Measurements from ENCODE around the gene METTL5.

METTL5 gene

DNA sequence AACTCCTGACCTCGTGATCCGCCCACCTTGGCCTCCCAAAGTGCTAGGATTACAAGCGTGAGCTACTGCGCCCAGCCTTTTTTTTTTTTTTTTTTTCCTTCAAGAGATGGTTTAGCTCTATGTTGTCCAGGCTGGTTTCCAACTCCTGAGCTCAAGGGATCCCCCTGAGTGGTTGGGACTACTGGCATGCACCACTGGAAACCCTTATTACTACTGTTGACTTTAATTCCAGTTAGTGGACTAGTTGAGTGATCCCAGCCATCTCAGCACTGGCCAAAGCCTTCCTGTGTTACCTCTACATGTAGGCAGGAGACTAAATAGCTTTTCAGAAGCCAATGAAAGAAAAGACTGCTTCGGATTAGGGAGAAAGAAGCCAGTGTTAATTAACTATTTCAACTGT is 34.1 kb downstream of the METTL5 start:
- Mint-ChIP-seq H3K4me3 (no peak overlapping the region), H3K27me3 (peaks cover 14% of the 10 kb centered on the region), H3K27ac (no peak overlapping the region), H3K4me1 (ENCODE audit: low read depth) (peaks cover 14% of the 10 kb centered on the region), H3K36me3 (ENCODE audit: low read depth) (no peaks in the 10 kb centered on the region), H3K9me3 (no peaks in the 10 kb centered on the region)
- intact Hi-C loops (cut with micrococcal nuclease): loop anchor here (10.0 kb wide), 1 partner anchor 206 kb away; the partner anchor contains the start of gene PPIG

DNA sequence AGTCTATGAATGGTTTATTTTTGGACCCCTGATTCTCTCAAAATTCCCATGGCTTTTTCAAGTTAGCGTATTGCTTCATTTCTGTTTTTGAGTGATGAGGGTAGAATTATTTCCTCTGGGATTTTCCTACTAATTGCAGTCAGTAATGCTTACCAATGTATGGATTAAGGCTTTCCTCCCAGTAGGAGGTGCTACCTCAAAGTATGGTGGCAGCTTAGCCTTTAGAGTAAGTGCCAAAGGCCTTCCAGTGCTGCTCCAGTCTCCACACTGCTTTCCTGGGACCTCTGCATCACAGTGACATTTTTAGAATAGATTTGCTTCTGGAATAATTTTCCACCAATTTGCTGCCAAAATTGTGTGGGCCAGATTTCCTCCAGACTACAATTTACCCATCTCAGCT is 42.2 kb downstream of the METTL5 start:
- intact Hi-C loops (cut with micrococcal nuclease): no loop called here
- no peaks in the 10 kb centered on the region for H3K36me3 Mint-ChIP-seq (ENCODE audit: low read depth)
- peaks cover 6% of the 10 kb centered on the region for H3K4me1 Mint-ChIP-seq (ENCODE audit: low read depth)
- no peak overlapping the region for H3K4me3 Mint-ChIP-seq
- H3K27me3 Mint-ChIP-seq: no peaks in the 10 kb centered on the region
- no peak overlapping the region for H3K27ac Mint-ChIP-seq
- no peaks in the 10 kb centered on the region for H3K9me3 Mint-ChIP-seq

DNA sequence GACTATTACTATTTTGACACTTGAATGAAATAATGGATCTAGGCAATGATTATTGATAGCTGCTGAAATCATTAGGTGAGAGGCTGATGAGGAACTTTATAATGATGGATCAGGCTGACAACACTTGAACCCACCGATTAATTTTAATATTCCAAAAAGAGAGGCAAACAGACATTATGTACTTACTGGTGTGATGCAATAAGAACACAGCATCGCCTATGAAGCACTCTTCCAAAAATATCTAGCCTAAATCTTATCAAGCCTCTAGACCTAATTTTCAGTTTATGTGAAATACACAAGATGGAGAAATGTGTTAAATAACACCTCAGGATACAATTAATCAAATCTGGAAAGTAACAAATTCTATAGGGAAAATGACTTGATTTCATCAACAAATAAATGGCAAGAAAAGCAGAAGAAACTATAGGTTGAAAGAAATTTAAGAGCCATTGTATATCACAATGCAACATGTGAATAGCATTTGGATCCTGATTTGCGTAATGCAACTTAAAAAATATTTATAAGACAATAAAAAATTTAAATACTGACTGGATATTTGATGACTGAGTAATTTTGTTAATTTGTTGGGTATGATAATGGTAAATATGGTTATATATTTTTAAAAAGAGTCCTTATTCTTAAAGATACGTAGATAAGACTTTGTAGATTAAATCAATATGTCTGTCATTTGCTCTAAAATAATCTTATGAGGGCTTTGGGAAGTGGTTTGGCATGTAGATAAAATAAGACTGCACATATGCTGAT is 43.3 kb downstream of the METTL5 start:
- Mint-ChIP-seq H3K36me3 (ENCODE audit: low read depth) (no peaks in the 10 kb centered on the region), H3K27ac (no peak overlapping the region), H3K27me3 (no peaks in the 10 kb centered on the region), H3K9me3 (no peaks in the 10 kb centered on the region), H3K4me3 (no peak overlapping the region), H3K4me1 (ENCODE audit: low read depth) (peaks cover 6% of the 10 kb centered on the region)
- intact Hi-C loops (cut with micrococcal nuclease): no loop called here

DNA sequence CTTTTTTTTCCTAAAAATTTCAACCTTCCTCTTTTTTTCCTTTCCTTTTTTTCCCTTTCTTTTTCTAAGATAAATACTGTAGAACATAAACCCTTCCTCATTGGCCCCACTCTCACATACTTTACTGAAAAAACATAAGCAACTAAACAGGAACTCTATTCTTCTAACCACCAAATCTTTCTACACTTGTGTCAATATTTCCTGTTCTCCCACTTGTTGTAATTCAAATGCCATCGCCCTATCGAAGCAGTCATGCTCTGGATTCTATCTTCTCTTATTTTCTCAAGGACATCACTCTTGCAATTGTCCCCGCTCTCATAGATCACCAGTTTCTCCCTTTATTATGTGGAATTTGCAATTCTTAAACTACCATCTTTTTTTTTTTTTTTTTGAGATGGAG is 46.3 kb downstream of the METTL5 start:
- no peak overlapping the region for H3K27ac Mint-ChIP-seq
- H3K4me1 Mint-ChIP-seq (ENCODE audit: low read depth): peaks cover 6% of the 10 kb centered on the region
- no peaks in the 10 kb centered on the region for H3K27me3 Mint-ChIP-seq
- no peak overlapping the region for H3K4me3 Mint-ChIP-seq
- intact Hi-C loops (cut with micrococcal nuclease): no loop called here
- H3K36me3 Mint-ChIP-seq (ENCODE audit: low read depth): no peaks in the 10 kb centered on the region
- H3K9me3 Mint-ChIP-seq: no peaks in the 10 kb centered on the region

DNA sequence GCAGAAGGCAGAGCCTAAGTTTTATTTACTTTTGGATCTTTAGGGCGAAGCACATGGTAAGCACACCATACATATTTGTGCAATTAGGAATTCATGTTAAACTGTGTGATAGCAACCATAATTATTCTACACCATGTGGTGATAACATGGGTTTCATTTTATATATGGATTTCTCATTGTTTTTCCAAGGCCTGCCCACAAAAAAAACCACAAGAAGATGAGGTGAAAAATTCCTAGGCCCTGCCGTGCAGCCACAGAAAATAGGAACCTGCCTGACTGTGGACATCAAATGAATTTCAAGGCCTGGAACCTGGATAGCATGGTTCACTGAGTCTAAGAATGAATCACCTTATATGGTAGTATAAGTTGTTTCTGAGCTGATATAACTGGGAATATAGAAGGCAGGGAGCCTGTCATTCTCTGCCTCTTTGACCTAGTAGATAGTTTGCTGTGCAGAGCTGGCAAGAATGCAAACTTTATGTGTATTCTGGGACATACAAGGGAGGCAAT is 48.4 kb downstream of the METTL5 start:
- Mint-ChIP-seq H3K4me1 (ENCODE audit: low read depth) (peaks cover 8% of the 10 kb centered on the region), H3K9me3 (no peaks in the 10 kb centered on the region), H3K27ac (no peak overlapping the region), H3K4me3 (no peak overlapping the region), H3K27me3 (no peaks in the 10 kb centered on the region), H3K36me3 (ENCODE audit: low read depth) (no peaks in the 10 kb centered on the region)
- intact Hi-C loops (cut with micrococcal nuclease): no loop called here

DNA sequence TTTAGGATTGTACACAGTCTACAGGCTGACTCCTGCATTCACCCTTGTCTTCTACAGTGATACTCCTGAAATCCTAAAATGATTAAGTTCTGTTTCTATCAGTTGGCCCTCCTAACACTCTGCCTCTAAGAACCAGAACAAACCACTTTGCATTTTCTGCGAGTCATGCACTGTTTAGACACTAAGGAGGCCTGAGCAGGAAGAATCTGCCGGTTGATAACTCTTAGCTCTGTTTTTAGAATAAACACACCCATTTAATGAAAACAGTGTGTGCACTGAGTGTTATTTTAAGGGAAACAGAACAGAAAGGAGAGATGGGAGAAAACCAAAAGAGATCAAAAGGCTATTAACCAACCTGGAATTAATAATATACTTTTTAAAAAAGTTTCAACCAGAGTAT is 48.9 kb downstream of the METTL5 start:
- Mint-ChIP-seq H3K27ac (no peak overlapping the region), H3K4me1 (ENCODE audit: low read depth) (peaks cover 12% of the 10 kb centered on the region), H3K9me3 (no peaks in the 10 kb centered on the region), H3K36me3 (ENCODE audit: low read depth) (no peaks in the 10 kb centered on the region), H3K27me3 (no peaks in the 10 kb centered on the region), H3K4me3 (no peak overlapping the region)
- intact Hi-C loops (cut with micrococcal nuclease): no loop called here

DNA sequence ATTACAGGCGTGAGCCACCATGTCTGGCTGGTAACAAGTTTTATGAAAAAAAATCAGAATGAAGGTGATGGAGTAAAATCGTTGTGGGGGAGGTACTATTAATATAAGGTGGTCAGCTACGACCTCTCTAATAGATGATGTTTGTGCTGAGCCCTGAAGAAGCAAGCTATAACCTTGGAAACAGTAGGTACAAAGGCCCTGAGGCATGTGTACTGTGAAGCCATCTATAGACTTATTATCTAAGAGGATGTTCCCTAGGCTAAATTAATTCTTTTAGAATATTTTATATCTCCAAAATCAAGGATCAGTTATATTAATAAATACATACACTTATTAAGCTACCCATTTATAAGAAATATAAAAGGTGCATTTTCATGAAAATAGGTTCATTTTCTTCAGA is 49.4 kb downstream of the METTL5 start:
- no peak overlapping the region for H3K27ac Mint-ChIP-seq
- H3K9me3 Mint-ChIP-seq: no peaks in the 10 kb centered on the region
- intact Hi-C loops (cut with micrococcal nuclease): no loop called here
- H3K4me3 Mint-ChIP-seq: no peak overlapping the region
- no peaks in the 10 kb centered on the region for H3K36me3 Mint-ChIP-seq (ENCODE audit: low read depth)
- no peaks in the 10 kb centered on the region for H3K27me3 Mint-ChIP-seq
- peaks cover 16% of the 10 kb centered on the region for H3K4me1 Mint-ChIP-seq (ENCODE audit: low read depth)

DNA sequence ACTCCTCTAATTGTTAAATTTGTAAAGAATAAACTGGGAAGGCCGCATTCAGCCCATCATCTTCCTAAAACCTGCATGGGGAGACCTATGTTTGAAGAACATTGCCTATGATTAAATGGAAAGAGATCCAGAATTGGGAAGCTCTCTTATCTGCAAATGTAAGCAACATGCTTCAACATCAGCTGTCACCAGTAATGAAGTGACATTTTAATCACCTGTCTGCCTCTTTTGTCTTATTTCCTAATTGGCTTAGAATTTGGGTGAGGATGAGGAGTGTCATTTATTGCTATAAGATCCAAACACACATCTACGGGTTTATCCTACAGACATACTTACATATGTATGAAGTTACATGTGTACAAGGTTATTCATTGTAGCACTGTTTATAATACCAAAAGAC is 52.1 kb downstream of the METTL5 start:
- Mint-ChIP-seq H3K9me3 (no peaks in the 10 kb centered on the region), H3K4me1 (ENCODE audit: low read depth) (peaks cover 23% of the 10 kb centered on the region), H3K4me3 (no peak overlapping the region), H3K36me3 (ENCODE audit: low read depth) (no peaks in the 10 kb centered on the region), H3K27ac (no peak overlapping the region), H3K27me3 (peaks cover 15% of the 10 kb centered on the region)
- intact Hi-C loops (cut with micrococcal nuclease): no loop called here

DNA sequence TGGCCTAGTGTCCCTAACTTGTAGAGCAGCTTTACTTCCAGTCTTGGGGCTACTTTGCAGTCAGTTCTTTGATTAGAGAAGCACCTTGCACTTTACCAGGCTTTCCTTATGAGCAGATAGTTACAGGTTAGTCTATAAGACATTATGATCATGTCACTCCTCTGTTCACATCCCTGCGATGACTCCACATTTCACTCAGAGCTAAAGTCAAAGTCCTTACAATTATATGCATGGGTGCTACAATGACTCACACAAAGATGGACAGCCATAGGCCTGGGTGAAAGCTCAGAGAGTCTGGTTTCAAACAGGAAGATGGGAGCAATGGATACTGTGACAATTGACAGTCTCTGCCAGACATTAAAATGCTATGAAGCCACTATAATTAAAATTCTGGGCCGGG is 53.1 kb downstream of the METTL5 start:
- no peaks in the 10 kb centered on the region for H3K9me3 Mint-ChIP-seq
- intact Hi-C loops (cut with micrococcal nuclease): no loop called here
- no peak overlapping the region for H3K4me3 Mint-ChIP-seq
- peaks cover 26% of the 10 kb centered on the region for H3K4me1 Mint-ChIP-seq (ENCODE audit: low read depth)
- H3K27me3 Mint-ChIP-seq: peaks cover 23% of the 10 kb centered on the region
- H3K27ac Mint-ChIP-seq: no peak overlapping the region
- H3K36me3 Mint-ChIP-seq (ENCODE audit: low read depth): no peaks in the 10 kb centered on the region

DNA sequence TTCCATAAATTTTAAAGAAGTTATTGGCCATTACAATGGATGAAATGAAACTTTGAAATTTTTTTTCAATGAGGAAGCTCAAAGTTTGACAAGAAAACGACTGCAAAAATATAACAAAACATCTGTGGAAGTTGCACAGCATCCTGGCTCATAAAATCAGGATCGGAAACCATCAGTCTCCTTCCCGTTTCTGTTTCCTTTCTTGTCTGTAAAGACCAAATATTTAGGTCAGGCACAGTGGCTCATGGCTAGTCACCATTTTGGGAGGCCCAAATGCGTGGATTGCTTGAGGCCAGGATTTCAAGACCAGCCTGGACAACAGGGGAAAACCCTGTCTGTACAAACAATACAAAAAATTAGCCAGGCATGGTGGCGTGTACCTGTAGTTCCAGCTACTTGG is 53.7 kb downstream of the METTL5 start:
- Mint-ChIP-seq H3K9me3 (no peaks in the 10 kb centered on the region), H3K4me3 (no peak overlapping the region), H3K4me1 (ENCODE audit: low read depth) (peaks cover 29% of the 10 kb centered on the region), H3K36me3 (ENCODE audit: low read depth) (no peaks in the 10 kb centered on the region), H3K27me3 (peaks cover 23% of the 10 kb centered on the region), H3K27ac (no peak overlapping the region)
- intact Hi-C loops (cut with micrococcal nuclease): no loop called here

DNA sequence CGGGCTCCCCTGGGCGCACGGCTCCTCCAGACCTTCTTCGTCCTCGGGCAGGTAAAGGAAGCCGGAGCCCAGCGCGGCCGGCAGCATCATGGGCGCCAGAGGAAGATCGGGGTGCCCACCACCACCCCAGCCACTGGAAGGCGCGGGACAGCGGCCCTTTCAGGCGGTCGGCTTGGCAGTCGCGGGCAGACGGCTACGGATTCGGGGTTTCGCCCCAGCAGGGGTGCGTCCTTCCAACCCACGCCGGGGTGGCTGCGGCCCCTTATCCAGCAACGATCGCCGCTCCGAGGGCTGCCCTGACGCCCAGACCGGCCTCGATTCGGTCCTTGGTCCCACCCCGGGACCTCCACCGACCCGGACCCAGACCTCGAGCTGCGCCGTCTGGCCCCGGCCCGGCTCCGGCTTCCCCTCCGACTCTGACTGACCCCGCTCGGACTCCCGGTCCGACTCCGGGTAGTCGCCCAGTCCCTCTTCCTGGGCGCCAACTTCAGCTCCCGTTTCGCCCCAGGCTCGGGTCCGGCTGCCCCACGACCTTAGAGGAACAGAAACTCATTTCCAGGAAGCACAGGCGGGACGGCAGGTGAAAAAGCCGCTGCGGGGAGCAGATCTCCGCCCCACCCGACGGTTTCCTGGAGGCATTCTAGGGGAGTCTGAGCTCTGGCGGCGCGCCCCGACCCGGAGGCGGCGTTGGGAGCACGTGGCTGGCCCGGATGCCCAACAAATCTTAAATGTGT is 56.3 kb downstream of the METTL5 start:
- Mint-ChIP-seq H3K27ac (peak overlapping the region; percentile 57), H3K4me3 (peak overlapping the region; percentile 75), H3K36me3 (ENCODE audit: low read depth) (no peaks in the 10 kb centered on the region), H3K9me3 (no peaks in the 10 kb centered on the region), H3K27me3 (peaks cover 23% of the 10 kb centered on the region), H3K4me1 (ENCODE audit: low read depth) (peaks cover 29% of the 10 kb centered on the region)
- intact Hi-C loops (cut with micrococcal nuclease): no loop called here

DNA sequence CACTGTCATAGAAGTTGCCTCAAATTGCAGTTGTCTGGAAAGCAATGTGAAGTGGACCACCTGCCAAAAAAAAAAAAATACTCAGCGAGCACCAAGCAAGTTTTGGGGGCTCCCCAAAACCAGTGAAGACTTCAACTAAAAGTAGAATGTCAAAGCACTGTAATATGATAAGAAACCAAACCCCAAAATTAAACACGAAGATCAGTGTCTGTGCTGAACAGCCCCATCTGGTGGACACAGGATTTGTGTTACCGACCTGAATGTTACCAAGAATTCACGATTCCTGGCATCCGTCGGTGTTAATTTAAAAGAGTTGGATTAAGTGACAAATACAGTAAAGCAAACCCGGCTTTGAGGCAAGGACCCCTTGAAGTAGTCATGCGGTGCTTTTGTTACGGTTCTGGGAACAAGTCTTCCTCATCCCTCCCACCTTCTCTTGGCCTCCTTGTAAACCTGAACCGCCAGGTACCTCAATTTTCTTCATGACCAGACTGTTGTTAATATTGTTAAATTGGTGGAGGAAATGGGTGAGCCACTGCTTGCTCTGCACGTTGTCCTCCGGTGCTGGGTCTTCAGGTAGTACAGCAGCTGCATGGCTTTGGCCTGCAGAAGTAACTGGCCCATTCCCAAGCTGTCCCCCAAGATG is 57.3 kb downstream of the METTL5 start:
- H3K4me3 Mint-ChIP-seq: no peak overlapping the region
- no peak overlapping the region for H3K27ac Mint-ChIP-seq
- H3K4me1 Mint-ChIP-seq (ENCODE audit: low read depth): peaks cover 29% of the 10 kb centered on the region
- peaks cover 23% of the 10 kb centered on the region for H3K27me3 Mint-ChIP-seq
- no peaks in the 10 kb centered on the region for H3K9me3 Mint-ChIP-seq
- no peaks in the 10 kb centered on the region for H3K36me3 Mint-ChIP-seq (ENCODE audit: low read depth)
- intact Hi-C loops (cut with micrococcal nuclease): no loop called here

DNA sequence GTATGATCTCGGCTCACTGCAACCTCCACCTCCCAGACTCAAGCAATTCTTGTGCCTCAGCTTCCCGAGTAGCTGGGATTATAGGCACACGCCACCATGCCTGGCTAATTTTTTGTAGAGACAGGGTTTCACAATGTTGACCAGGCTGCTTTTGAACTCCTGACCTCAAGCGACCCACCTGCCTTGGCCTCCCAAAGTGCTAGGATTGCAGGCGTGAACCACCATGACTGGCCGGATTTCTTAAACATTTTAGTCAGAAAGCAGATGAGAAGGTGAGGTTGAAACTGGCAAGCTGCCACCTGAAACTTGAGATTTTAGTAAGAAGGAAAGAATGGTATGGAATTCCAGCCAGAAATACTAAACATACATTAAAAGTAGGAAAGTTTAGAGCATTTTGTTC is 59.2 kb downstream of the METTL5 start:
- Mint-ChIP-seq H3K4me1 (ENCODE audit: low read depth) (peaks cover 21% of the 10 kb centered on the region), H3K27me3 (peaks cover 23% of the 10 kb centered on the region), H3K36me3 (ENCODE audit: low read depth) (no peaks in the 10 kb centered on the region), H3K4me3 (no peak overlapping the region), H3K9me3 (no peaks in the 10 kb centered on the region), H3K27ac (no peak overlapping the region)
- intact Hi-C loops (cut with micrococcal nuclease): no loop called here

DNA sequence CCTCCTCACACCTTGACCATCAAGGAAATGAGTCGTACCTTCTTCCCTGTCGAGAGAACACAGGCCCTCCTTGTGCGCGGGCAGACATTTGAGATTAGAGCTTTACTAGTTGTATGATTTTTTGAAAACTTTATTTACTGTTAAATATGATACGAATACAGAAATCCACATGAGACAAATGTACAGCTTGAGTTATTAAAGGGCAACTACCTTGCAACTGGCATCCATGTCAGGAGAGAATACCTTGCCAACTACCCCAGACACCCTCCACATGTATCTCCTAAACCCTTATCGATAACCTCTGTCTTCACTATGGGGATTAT is 62.8 kb downstream of the METTL5 start:
- H3K36me3 Mint-ChIP-seq (ENCODE audit: low read depth): no peaks in the 10 kb centered on the region
- H3K27me3 Mint-ChIP-seq: peaks cover 2% of the 10 kb centered on the region
- no peaks in the 10 kb centered on the region for H3K9me3 Mint-ChIP-seq
- H3K4me1 Mint-ChIP-seq (ENCODE audit: low read depth): peaks cover 4% of the 10 kb centered on the region
- H3K4me3 Mint-ChIP-seq: no peak overlapping the region
- H3K27ac Mint-ChIP-seq: no peak overlapping the region
- intact Hi-C loops (cut with micrococcal nuclease): no loop called here
